GM12801 (cell line): Measurements from ENCODE around the gene MEIS2.

Source experiments
- CTCF ChIP-seq: IDR thresholded peaks from one replicate; pipeline ENCODE4 v1.5.1; 2011; ENCODE audit warnings: control low read depth; ENCODE audit not compliant: insufficient read length; ENCODE audit errors: extremely low read depth

The MEIS2 gene

GRCh38 chr15:37096558-37097143 lies 3.7 kb downstream of the MEIS2 start:
- no peak for TF ChIP-seq CTCF

GRCh38 chr15:37095770-37096557 lies 4.4 kb downstream of the MEIS2 start:
- TF ChIP-seq CTCF, result no peak

DNA sequence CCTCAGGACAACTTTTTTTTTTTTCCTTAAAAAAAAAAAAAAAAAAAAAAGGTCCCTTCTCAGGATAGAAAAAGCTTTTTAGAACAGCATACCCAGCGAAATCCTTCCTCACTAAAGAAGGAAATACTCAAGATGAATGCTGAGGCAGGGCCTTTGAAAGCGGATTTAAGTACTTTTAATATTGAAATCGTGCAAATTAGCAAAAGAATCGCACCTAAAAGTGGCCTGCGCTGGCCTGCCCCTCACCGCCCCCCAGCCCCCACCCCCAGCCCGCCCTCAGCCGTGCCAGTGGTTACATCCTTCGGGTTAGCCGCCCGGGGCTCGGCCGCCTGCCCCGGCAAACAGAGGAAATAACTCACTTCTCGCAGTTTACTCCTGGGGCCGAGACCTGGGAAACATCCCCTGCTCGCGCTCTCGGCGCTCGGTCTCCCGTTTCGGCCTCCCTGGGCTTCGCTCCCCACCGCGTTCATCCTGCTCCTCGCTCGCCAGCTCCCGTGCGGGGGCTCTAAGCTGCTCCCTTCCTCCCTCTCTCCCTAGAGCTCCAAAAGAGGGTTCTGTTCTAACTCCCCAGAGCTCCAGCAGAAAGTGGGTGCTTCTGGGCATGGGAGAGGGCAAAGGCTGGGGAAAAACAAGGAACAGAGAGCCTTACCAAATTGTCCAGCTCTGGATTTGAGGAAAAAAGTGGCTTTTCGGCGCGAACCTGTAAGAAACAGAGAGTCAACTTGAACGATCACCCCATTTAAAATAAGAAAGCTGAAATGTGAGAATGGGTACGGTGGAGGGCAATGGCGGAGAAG lies 5.2 kb downstream of the MEIS2 start:
- TF ChIP-seq CTCF, result no peak

GRCh38 chr15:37094333-37094914 lies 5.9 kb downstream of the MEIS2 start:
- TF ChIP-seq CTCF, result no peak

DNA sequence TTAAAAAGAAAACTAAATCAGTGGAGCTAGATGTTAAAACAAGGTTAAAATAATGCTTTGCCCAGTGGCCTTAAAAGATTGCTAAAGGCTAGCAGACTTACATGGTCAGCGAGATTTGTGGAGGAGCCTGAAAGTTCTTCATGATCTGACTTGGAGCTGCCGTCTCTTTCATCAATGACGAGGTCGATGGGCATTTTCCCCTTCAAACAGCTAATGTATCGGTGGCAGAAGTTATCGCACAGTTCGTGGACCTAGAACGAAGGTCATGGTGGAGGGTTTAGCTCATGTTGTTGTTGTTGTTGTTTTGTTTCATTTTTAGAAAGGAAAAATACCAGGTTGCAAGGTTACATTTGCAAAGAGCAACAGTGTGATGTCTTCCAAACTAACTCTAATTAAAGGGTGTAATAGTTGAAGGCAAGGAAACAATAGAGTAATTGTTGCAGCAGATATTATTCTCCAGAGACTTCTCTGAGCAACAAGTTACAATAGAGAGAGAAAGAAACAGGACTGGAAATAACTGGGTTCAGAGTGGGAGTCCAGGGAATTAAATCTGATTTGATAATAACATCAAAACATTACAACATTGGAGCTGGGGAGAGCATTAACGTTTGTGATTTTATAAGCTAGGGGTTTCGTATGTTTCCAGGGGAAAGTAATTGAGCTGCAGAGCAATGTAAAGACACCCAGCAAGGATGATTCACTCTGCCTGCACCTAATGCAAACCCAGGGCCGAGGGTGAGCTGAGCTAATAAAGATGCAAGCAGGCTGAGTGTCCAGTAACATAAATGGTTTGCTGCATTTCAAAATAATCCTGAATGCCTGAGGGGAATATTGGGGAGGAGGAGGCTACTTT lies 6.6 kb downstream of the MEIS2 start:
- no peak for TF ChIP-seq CTCF

- TF ChIP-seq CTCF, result no peak
Observed at GRCh38 chr15:37090543-37091175, 9.7 kb downstream of the MEIS2 start.
